Calu3 (cell line): ENCODE measurements around the gene OTC. TPM values are rescaled to one million over a fixed set of nuclear protein-coding genes. Genes with fewer than 3 reads are reported as not detected.

Source experiments
- BruUV-seq: library from RNA; stranded (reverse); fragments of 400-500 nt; replicated peaks from 2 replicates; lab custom pipeline; 2021; lab: Mats Ljungman, UMichigan
- CTCF ChIA-PET: fragments of 300-600 bp; sonication (Branson Sonifier 250); formaldehyde crosslinking; loops from one replicate; lab custom pipeline; 2022; ENCODE audit warnings: antibody characterized with exemption; lab: Charles Lee
- DNase-seq: peaks from one replicate; pipeline ENCODE4 v3.0.0; 2022
- H3K27ac Mint-ChIP-seq: one replicate; pipeline ENCODE4 v1.8.0; 2022; ENCODE audit warnings: mixed read lengths; ENCODE audit not compliant: unreplicated experiment
- H3K27me3 Mint-ChIP-seq: one replicate; pipeline ENCODE4 v1.8.0; 2022; ENCODE audit warnings: mixed read lengths; ENCODE audit not compliant: unreplicated experiment
- H3K36me3 Mint-ChIP-seq: one replicate; pipeline ENCODE4 v1.8.0; 2022; ENCODE audit warnings: mild to moderate bottlenecking, moderate library complexity, mixed read lengths; ENCODE audit not compliant: insufficient read depth, unreplicated experiment
- H3K4me1 Mint-ChIP-seq: one replicate; pipeline ENCODE4 v1.8.0; 2022; ENCODE audit warnings: mild to moderate bottlenecking, low read depth, mixed read lengths; ENCODE audit not compliant: unreplicated experiment
- H3K4me3 Mint-ChIP-seq: one replicate; pipeline ENCODE4 v1.8.0; 2022; ENCODE audit warnings: mild to moderate bottlenecking, low read depth, moderate library complexity, mixed read lengths; ENCODE audit not compliant: unreplicated experiment
- H3K9me3 Mint-ChIP-seq: one replicate; pipeline ENCODE4 v1.8.0; 2022; ENCODE audit warnings: low read depth, mixed read lengths; ENCODE audit not compliant: unreplicated experiment
- intact Hi-C: fragments of 100-400 bp; cut with micrococcal nuclease; formaldehyde crosslinking; loops from one replicate; pipeline ENCODE4 v1.10.0; 2022; ENCODE audit not compliant: unreplicated experiment
- total RNA-seq: library from RNA; stranded (reverse); gene quantifications from 2 replicates; pipeline ENCODE4 v1.2.3, GENCODE V29; 2022
- TF ChIP-seq, protein P1 (sequence below): fragments of 200-600 bp; IDR thresholded peaks from one replicate; pipeline ENCODE4 v1.8.0; 2022; ENCODE audit warnings: antibody characterized with exemption; ENCODE audit not compliant: unreplicated experiment

The OTC gene
- total RNA-seq, 1 experiment from 2014 or later = not detected

GRCh38 chrX:38402118-38402517, 49.7 kb downstream of the OTC start:
- intact Hi-C loops = no loop called here
- Mint-ChIP-seq H3K4me1 (no peaks in the 10 kb centered on the region), H3K27ac (no peak overlapping the region), H3K36me3 (no peaks in the 10 kb centered on the region), H3K4me3 (no peak overlapping the region), H3K27me3 (peaks cover 22% of the 10 kb centered on the region), H3K9me3 (no peaks in the 10 kb centered on the region)
- DNase-seq = no peak
- TF ChIP-seq, protein P1, sequence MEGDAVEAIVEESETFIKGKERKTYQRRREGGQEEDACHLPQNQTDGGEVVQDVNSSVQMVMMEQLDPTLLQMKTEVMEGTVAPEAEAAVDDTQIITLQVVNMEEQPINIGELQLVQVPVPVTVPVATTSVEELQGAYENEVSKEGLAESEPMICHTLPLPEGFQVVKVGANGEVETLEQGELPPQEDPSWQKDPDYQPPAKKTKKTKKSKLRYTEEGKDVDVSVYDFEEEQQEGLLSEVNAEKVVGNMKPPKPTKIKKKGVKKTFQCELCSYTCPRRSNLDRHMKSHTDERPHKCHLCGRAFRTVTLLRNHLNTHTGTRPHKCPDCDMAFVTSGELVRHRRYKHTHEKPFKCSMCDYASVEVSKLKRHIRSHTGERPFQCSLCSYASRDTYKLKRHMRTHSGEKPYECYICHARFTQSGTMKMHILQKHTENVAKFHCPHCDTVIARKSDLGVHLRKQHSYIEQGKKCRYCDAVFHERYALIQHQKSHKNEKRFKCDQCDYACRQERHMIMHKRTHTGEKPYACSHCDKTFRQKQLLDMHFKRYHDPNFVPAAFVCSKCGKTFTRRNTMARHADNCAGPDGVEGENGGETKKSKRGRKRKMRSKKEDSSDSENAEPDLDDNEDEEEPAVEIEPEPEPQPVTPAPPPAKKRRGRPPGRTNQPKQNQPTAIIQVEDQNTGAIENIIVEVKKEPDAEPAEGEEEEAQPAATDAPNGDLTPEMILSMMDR = no peak
- BruUV-seq = no TSS peak
- CTCF ChIA-PET = no interaction called here

DNA sequence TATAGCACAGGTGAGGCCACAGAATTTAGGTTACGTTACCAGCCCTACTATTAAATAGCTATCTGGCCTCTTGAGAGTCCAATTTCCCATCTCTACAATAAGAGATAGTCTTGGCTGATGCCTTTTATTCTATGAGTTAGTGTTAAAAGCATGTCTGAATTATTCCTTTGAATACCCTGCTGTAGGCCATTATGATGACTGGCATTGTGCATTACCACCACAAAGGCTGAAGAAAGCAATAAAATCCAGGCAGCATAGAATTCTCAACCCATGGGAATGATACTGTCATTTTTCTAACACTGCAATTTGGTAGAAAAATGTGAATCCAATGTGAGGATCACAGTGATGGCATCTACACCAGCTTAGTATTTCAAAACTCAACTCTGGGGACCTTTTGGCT, 51.4 kb downstream of the OTC start:
- no peaks in the 10 kb centered on the region for H3K36me3 Mint-ChIP-seq
- no peak for DNase-seq
- no peaks in the 10 kb centered on the region for H3K4me1 Mint-ChIP-seq
- no TSS peak for BruUV-seq
- peaks cover 39% of the 10 kb centered on the region for H3K27me3 Mint-ChIP-seq
- no peaks in the 10 kb centered on the region for H3K9me3 Mint-ChIP-seq
- H3K27ac Mint-ChIP-seq = no peak overlapping the region
- TF ChIP-seq, protein P1 = no peak
- no peak overlapping the region for H3K4me3 Mint-ChIP-seq
- CTCF ChIA-PET = no interaction called here
- intact Hi-C loops = no loop called here

- DNase-seq = no peak
- CTCF ChIA-PET = no interaction called here
- H3K4me1 Mint-ChIP-seq = no peaks in the 10 kb centered on the region
- no peaks in the 10 kb centered on the region for H3K9me3 Mint-ChIP-seq
- H3K4me3 Mint-ChIP-seq = no peak overlapping the region
- no peaks in the 10 kb centered on the region for H3K36me3 Mint-ChIP-seq
- intact Hi-C loops = no loop called here
- H3K27me3 Mint-ChIP-seq = peaks cover 44% of the 10 kb centered on the region
- BruUV-seq = no TSS peak
- H3K27ac Mint-ChIP-seq = no peak overlapping the region
- TF ChIP-seq, protein P1 = no peak
These were observed 54.7 kb downstream of the OTC start for GRCh38 chrX:38407126-38407525.

DNA sequence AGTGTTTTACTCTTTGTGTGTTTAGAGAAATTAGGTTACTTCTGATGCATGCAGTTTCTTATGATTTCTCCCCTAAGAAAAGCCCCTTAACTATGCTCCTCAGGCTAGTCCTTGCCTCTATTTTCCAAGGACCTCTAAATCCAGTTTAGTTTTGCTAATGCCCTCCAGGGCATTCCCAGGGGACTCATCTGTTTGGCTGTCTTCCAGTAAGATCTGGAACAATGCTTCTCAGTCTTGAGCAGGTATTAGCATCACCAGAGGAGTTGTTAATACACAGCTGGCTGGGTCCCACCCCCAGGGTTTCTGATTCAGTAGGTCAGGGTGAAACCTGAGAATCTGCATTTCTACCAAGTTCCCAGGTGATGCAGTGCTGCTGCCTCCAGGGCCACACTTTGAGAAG, 56.9 kb downstream of the OTC start:
- no peaks in the 10 kb centered on the region for H3K9me3 Mint-ChIP-seq
- H3K4me3 Mint-ChIP-seq = no peak overlapping the region

More for the DNA sequence above, 56.9 kb downstream of the OTC start:
- H3K4me1 Mint-ChIP-seq = no peaks in the 10 kb centered on the region
- H3K27me3 Mint-ChIP-seq = peaks cover 44% of the 10 kb centered on the region
- CTCF ChIA-PET = no interaction called here
- no peaks in the 10 kb centered on the region for H3K36me3 Mint-ChIP-seq
- intact Hi-C loops = no loop called here
- no peak overlapping the region for H3K27ac Mint-ChIP-seq
- TF ChIP-seq, protein P1 = no peak
- BruUV-seq = no TSS peak
- no peak for DNase-seq
